Central memory CD8-positive, alpha-beta T cell (primary cell): ENCODE data around the gene LDHAL6B.
A peak's percentile ranks its signal among the peaks of the same experiment; 100 is the strongest.

Experiments used
- ATAC-seq: fragments of 150-1000 bp; cut with Tn5 transposase; replicated peaks from 2 replicates; pipeline ENCODE4 v1.10.0; 2022; ENCODE audit warnings: mild to moderate bottlenecking, moderate FRiP score, moderate number of reproducible peaks; ENCODE audit not compliant: poor library complexity, severe bottlenecking; ENCODE audit errors: extremely low read depth
- DNase-seq, 2 donors: peaks; one replicate each; pipeline ENCODE4 v3.0.0; 2021; ENCODE audit warnings: low spot score in 2 of 2
- H3K27ac Mint-ChIP-seq: one replicate; pipeline ENCODE4 v1.8.0; 2022; ENCODE audit warnings: low read depth, mild to moderate bottlenecking, moderate library complexity, mixed read lengths
- H3K27me3 Mint-ChIP-seq: one replicate; pipeline ENCODE4 v1.8.0; 2022; ENCODE audit warnings: mixed read lengths
- H3K36me3 Mint-ChIP-seq: one replicate; pipeline ENCODE4 v1.8.0; 2022; ENCODE audit warnings: mild to moderate bottlenecking, moderate library complexity, mixed read lengths; ENCODE audit not compliant: insufficient read depth
- H3K4me1 Mint-ChIP-seq: one replicate; pipeline ENCODE4 v1.8.0; 2022; ENCODE audit warnings: mixed read lengths
- H3K4me3 Mint-ChIP-seq: one replicate; pipeline ENCODE4 v1.8.0; 2022; ENCODE audit warnings: mild to moderate bottlenecking, moderate library complexity, mixed read lengths
- H3K9me3 Mint-ChIP-seq: one replicate; pipeline ENCODE4 v1.8.0; 2022; ENCODE audit warnings: mixed read lengths

The LDHAL6B gene

GRCh38 chr15:59170295-59171066, 36.2 kb upstream of the LDHAL6B start:
- ATAC-seq: no peak
- DNase-seq: no peak
- H3K36me3 Mint-ChIP-seq: no peaks in the 10 kb centered on the region
- H3K27me3 Mint-ChIP-seq: peaks cover 9% of the 10 kb centered on the region
- H3K4me3 Mint-ChIP-seq: no peak overlapping the region
- H3K4me1 Mint-ChIP-seq: no peaks in the 10 kb centered on the region
- no peaks in the 10 kb centered on the region for H3K9me3 Mint-ChIP-seq
- H3K27ac Mint-ChIP-seq: no peak overlapping the region

DNA sequence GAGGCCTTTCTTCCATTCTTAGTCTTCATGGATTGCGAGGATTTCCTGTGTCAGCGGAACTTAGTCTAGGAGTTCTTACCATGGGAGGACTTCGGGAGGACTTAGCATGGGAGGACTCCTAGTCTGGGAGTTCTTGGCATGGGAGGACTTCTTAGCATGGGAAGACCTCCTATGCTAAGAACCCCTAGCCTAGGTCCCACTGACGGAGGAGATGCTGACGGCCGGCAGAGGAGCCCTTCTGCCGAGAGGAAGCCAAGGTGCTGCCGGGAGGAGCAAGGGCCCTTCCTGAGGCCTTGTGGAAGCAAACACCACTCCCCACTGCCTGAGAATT, 35.6 kb upstream of the LDHAL6B start:
- H3K36me3 Mint-ChIP-seq: no peaks in the 10 kb centered on the region
- ATAC-seq (no peak), DNase-seq (no peak)
- no peak overlapping the region for H3K4me3 Mint-ChIP-seq
- peaks cover 13% of the 10 kb centered on the region for H3K27me3 Mint-ChIP-seq
- no peak overlapping the region for H3K27ac Mint-ChIP-seq
- H3K9me3 Mint-ChIP-seq: no peaks in the 10 kb centered on the region
- H3K4me1 Mint-ChIP-seq: no peaks in the 10 kb centered on the region

GRCh38 chr15:59172289-59172901, 34.2 kb upstream of the LDHAL6B start:
- Mint-ChIP-seq H3K27ac (no peak overlapping the region), H3K27me3 (peaks cover 19% of the 10 kb centered on the region), H3K4me3 (no peak overlapping the region), H3K4me1 (no peaks in the 10 kb centered on the region), H3K9me3 (no peaks in the 10 kb centered on the region), H3K36me3 (no peaks in the 10 kb centered on the region)
- DNase-seq (no peak), ATAC-seq (no peak)

GRCh38 chr15:59173194-59173593, 33.4 kb upstream of the LDHAL6B start:
- ATAC-seq: no peak
- Mint-ChIP-seq H3K27me3 (peaks cover 27% of the 10 kb centered on the region), H3K9me3 (no peaks in the 10 kb centered on the region)

GRCh38 chr15:59174151-59174834, 32.4 kb upstream of the LDHAL6B start:
- Mint-ChIP-seq H3K9me3 (no peaks in the 10 kb centered on the region), H3K27ac (no peak overlapping the region), H3K36me3 (no peaks in the 10 kb centered on the region), H3K4me3 (no peak overlapping the region), H3K4me1 (no peaks in the 10 kb centered on the region), H3K27me3 (peaks cover 38% of the 10 kb centered on the region)
- DNase-seq (no peak), ATAC-seq (no peak)

More at GRCh38 chr15:59173194-59173593, 33.4 kb upstream of the LDHAL6B start:
- Mint-ChIP-seq H3K27ac (no peak overlapping the region), H3K36me3 (no peaks in the 10 kb centered on the region), H3K4me3 (no peak overlapping the region), H3K4me1 (no peaks in the 10 kb centered on the region)
- no peak for DNase-seq

DNA sequence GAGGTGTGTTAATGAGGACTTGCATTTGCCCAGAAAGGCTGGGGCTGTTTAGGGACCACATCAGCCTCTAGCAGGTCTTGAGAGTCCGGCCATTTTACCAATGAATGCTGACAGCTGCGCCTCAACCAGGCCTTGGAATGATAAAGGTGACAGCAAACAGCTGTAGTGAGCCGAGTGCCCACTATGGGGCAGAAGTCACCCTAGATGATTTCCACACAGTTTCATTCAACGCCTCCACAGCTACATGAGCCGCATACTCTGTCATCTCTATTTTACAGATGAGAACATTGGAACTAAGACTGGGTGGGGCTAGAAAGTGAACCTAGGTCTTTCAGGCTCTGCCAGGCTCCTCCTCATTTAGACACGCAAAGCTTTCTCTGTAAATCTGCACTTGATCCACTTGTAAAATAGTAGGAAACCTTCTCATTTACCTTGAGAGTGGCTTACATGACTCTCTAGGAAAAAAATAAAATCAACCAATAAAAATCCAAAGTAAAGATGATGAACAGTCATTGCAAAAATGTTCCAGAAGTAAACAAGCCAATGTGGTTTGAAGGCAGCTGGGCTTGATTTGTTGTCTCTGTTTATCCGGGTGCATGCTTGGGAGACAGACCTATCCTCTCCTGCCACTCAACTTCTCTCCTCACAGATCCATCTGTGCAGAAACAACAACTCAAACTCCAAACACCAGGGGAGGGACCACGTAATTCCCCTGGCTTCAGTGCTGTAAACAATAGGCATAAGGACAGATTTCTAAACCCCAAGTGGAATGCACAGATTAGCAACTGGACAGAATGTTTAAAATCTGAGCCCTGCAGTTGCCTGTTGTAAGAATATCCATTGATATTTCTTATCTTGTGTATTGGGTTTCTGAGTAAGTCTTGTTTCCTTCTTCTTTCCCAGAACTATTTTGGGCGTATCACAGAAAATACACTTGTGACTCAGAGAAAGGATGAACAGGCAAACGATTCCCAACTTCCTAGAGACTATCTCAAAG, 31.5 kb upstream of the LDHAL6B start:
- H3K9me3 Mint-ChIP-seq: no peaks in the 10 kb centered on the region
- DNase-seq (peak in 1 of 2 donors; percentile 10), ATAC-seq (peak; percentile 24)
- no peak overlapping the region for H3K27ac Mint-ChIP-seq
- H3K4me1 Mint-ChIP-seq: no peaks in the 10 kb centered on the region
- H3K27me3 Mint-ChIP-seq: peaks cover 40% of the 10 kb centered on the region
- no peak overlapping the region for H3K4me3 Mint-ChIP-seq
- peaks cover 1% of the 10 kb centered on the region for H3K36me3 Mint-ChIP-seq

DNA sequence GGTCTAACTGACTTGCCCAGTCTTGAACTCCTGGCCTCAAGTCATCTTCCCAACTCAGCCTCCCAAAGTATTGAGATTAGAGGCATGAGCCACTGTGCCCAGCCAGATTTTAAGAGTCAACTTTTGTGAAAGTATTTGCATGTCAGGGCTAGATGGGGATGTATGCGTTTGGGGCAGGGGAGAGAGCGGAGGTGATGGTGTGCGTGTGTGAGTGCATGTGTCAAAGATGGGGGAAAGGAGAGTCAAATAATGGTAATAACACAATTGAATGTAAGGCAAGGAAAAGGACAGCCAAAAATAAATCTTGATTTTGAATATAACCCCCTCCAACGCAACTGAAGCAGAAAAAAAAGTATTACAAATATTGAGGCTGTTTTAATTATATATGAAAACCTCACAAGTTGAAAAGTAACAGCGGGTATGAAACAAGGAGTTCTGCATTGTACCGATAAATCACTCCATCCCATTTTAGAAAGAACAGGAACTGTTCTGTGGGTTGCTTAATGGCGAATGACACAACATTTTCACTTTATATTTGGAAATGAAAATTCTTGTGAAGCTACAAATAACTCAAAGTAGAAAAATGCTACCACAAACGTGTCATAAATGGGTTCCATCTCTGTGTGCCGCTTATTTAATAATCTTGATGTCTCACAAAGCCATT, 29.9 kb upstream of the LDHAL6B start:
- Mint-ChIP-seq H3K9me3 (no peaks in the 10 kb centered on the region), H3K4me1 (no peaks in the 10 kb centered on the region), H3K4me3 (no peak overlapping the region), H3K27me3 (peaks cover 40% of the 10 kb centered on the region), H3K36me3 (peaks cover 1% of the 10 kb centered on the region), H3K27ac (no peak overlapping the region)
- no peak for ATAC-seq
- no peak for DNase-seq

DNA sequence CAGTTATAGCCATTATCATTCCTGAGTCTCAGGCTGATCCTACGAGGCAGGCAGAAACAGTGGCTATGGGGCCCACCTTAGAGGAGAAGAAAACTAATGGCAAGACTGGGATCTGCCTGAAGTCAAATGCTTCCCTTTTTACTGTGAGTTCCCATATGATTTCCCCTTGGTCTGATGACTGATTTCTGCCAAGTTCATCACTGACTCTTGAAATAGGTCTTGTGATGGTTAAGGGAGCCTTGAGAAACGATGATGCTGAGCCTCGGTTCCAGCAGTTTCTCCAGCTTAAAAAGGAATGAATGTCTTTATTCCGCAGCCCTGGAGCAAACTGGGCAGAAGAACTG, 29.4 kb upstream of the LDHAL6B start:
- no peak overlapping the region for H3K4me3 Mint-ChIP-seq
- no peaks in the 10 kb centered on the region for H3K9me3 Mint-ChIP-seq
- peaks cover 1% of the 10 kb centered on the region for H3K36me3 Mint-ChIP-seq
- H3K27me3 Mint-ChIP-seq: peaks cover 40% of the 10 kb centered on the region
- no peaks in the 10 kb centered on the region for H3K4me1 Mint-ChIP-seq
- ATAC-seq: no peak
- DNase-seq: no peak
- no peak overlapping the region for H3K27ac Mint-ChIP-seq

GRCh38 chr15:59178151-59178695, 28.4 kb upstream of the LDHAL6B start:
- no peak for DNase-seq
- H3K4me3 Mint-ChIP-seq: no peak overlapping the region
- H3K4me1 Mint-ChIP-seq: no peaks in the 10 kb centered on the region
- no peaks in the 10 kb centered on the region for H3K9me3 Mint-ChIP-seq
- H3K27ac Mint-ChIP-seq: no peak overlapping the region
- no peak for ATAC-seq
- peaks cover 1% of the 10 kb centered on the region for H3K36me3 Mint-ChIP-seq
- peaks cover 40% of the 10 kb centered on the region for H3K27me3 Mint-ChIP-seq

- no peak overlapping the region for H3K4me3 Mint-ChIP-seq
- DNase-seq (no peak), ATAC-seq (no peak)
- H3K36me3 Mint-ChIP-seq: peaks cover 1% of the 10 kb centered on the region
- no peak overlapping the region for H3K27ac Mint-ChIP-seq
- no peaks in the 10 kb centered on the region for H3K4me1 Mint-ChIP-seq
- no peaks in the 10 kb centered on the region for H3K9me3 Mint-ChIP-seq
- peaks cover 45% of the 10 kb centered on the region for H3K27me3 Mint-ChIP-seq
Measured at GRCh38 chr15:59179717-59180116, 26.9 kb upstream of the LDHAL6B start.

- H3K9me3 Mint-ChIP-seq: no peaks in the 10 kb centered on the region
- H3K27me3 Mint-ChIP-seq: peaks cover 37% of the 10 kb centered on the region
- H3K4me1 Mint-ChIP-seq: no peaks in the 10 kb centered on the region
- ATAC-seq (no peak), DNase-seq (no peak)
- H3K4me3 Mint-ChIP-seq: no peak overlapping the region
- H3K36me3 Mint-ChIP-seq: peaks cover 1% of the 10 kb centered on the region
- H3K27ac Mint-ChIP-seq: no peak overlapping the region
Measured at GRCh38 chr15:59180945-59181600, 25.6 kb upstream of the LDHAL6B start.
